GM12891 (cell line): ENCODE data around the gene ROBO4.

ENCODE experiments used
- PAX5 ChIP-seq: IDR thresholded peaks from 2 replicates; pipeline ENCODE4 v1.6.1; 2011; ENCODE audit warnings: low read length, moderate library complexity, mild to moderate bottlenecking; ENCODE audit not compliant: insufficient read depth, severe bottlenecking
- POLR2A ChIP-seq: IDR thresholded peaks from 2 replicates; pipeline ENCODE4 v1.6.1; 2011; ENCODE audit warnings: low read depth, low read length, control low read depth
- POLR2AphosphoS5 ChIP-seq: IDR thresholded peaks from 2 replicates; pipeline ENCODE4 v1.6.1; 2011; ENCODE audit warnings: low read depth, low read length, control low read depth
- POU2F2 ChIP-seq: IDR thresholded peaks from 2 replicates; pipeline ENCODE4 v1.6.1; 2011; ENCODE audit warnings: low read depth, mild to moderate bottlenecking, control low read depth, low read length, moderate library complexity
- SPI1 ChIP-seq: IDR thresholded peaks from 2 replicates; pipeline ENCODE4 v1.6.1; 2011; ENCODE audit warnings: low read depth, low read length, control low read depth
- TAF1 ChIP-seq: IDR thresholded peaks from 2 replicates; pipeline ENCODE4 v1.6.1; 2011; ENCODE audit warnings: low read depth, low read length, control low read depth

DNA sequence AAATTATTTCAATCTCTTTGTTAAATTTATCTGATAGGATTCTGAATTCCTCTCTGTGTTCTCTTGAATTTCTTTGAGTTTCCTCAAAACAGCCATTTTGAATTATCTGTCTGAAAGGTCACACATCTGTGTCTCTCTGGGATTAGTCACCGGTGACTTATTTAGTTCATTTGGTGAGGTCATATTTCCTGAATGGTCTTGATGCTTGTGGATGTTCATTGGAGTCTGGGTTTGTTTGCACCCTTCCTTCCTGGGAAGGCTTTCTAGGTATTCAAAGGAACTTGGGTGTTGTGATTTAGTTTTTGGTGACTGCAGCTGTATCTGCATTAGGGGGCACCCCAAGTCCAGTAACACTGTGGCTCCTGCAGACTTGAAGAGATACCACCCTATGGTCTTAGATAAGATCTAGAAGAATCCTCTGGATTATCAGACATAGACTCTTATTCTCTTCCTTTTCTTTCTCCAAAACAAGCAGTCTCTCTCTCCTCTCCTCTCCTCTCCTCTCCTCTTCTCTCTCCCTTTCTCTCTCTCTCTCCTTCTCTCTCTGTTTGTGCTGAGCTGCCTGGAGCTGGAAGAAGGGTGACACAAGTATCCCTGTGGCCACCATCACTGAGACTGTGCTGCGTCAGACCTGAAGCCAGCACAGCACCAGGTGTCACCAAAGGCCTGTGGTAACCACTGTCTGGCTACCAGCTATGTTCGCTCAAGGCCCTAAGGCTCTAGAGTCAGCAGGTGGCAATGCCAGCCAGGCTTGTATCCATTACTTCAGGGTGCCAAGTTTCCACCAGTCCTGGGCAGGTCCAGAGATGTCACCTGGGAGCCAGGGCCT is 18.1 kb upstream of the ROBO4 start:
- TF ChIP-seq PAX5 (no peak), POLR2AphosphoS5 (no peak), TAF1 (no peak), POLR2A (no peak), POU2F2 (no peak), SPI1 (no peak)
